Urothelium cell line (cell line): ENCODE measurements around the gene NHLRC4.

ENCODE experiments used
- DNase-seq: peaks from one replicate; pipeline ENCODE4 v3.0.0; 2011; ENCODE audit warnings: low spot score, mixed read lengths
- FAIRE-seq: peaks from 2 replicates; lab custom pipeline; 2011; peaks lifted over from hg19 to GRCh38; lab: Jason Lieb, UNC

NHLRC4 gene

DNA sequence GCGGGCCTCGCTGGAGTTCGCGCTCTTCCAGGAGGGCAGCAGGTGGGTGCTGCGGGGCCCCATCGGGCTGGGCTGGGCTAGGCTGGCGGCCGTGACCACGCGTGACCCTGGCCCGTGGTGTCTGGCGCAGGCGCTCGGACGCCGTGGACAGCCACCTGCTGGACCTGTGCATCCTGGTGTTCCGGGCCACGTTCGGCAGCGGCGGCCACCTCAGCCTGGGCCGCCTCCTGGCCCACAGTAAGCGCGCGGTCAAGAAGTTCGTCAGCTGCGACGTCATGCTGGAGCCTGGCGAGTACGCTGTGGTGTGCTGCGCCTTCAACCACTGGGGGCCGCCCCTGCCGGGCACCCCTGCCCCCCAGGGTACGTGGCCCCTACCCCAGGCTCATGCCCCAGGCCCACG, 14.6 kb upstream of the NHLRC4 start:
- FAIRE-seq (no peak), DNase-seq (no peak)

DNA sequence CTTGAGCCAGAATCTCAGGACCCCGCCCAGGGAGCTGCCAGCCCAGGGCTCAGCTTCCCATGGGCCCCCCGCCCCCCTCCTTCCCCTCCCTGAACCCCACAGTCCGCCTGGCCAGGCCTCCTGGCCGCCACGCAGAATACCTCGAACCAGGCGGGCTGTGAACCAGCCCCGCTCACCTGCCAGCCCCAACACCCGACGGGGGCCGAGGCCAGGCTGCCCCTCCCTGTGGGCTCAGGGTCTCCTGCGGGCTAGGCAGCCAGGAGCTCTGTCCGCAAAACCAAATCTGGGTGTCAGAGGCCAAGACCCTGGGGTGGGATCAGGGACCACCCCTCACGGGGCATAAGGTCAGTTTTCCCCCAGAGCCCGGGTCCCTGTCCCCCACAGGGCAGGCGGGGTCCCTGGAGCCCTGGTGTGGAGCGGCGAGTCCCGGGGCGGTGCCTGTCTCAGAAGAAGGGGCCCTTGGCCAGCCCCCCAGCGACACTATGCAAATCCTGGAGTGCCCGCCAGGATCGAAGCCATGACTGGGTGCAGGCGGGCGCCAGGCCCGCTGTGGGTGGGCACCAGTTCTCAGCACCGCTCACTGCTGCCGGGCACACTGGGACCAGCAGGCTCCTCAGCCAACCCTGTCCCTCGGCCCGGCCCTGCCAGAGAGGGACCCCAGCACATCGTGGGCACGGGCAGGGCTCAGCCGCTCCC, 13.1 kb upstream of the NHLRC4 start:
- DNase-seq: no peak
- FAIRE-seq: no peak

DNA sequence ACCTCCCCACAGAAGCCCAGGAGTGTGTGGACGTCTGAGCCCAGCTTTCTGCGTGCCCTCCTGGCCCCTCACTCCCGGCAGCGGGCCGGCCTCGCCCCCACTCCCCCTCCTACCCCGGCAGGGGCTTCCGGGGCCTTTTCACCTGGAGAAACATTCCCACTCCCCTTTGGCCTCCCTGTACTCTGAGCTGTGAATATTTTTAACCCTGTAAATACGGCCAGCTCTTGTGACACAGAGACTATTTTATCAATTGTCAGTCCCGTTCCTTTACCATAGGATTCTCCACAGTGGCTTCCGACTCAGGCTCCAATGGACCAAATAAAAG, 12.5 kb upstream of the NHLRC4 start:
- FAIRE-seq (no peak), DNase-seq (no peak)

DNA sequence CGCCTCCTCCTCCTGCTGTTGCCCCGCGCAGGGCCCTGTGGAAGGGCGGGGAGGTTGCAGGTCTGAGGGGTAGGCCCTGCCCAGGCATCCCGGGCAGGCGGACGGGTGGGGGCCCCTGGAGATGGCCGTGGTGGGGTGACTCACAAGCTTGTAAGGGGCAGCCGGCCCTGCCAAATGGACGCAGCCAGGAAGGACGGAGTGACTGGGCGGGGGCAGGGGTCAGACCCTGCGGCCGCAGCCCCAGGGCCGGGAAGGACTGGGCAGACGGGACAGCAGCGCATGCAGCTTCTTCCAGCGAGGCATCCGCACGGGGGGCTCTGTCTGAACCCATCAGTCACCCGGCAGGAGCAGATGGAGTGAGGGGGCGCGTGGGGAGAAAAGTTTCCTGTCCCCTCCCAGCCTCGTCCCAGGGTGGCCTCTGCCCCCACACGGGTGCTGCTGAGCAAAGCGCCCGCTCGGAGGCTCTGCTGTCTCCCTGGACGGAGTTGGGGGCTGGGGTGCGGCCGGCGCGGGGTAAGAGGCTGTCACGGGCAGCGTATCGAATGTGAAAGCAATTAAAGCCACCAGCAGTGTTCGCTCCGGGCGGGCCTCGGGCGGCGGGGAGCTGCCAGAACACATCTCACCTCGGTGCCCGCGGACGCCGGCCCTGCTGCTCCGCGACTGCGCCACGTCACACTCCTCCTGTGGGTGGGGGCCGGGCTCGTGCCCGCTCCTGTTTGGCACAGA, 12.0 kb upstream of the NHLRC4 start:
- DNase-seq (no peak), FAIRE-seq (no peak)

DNA sequence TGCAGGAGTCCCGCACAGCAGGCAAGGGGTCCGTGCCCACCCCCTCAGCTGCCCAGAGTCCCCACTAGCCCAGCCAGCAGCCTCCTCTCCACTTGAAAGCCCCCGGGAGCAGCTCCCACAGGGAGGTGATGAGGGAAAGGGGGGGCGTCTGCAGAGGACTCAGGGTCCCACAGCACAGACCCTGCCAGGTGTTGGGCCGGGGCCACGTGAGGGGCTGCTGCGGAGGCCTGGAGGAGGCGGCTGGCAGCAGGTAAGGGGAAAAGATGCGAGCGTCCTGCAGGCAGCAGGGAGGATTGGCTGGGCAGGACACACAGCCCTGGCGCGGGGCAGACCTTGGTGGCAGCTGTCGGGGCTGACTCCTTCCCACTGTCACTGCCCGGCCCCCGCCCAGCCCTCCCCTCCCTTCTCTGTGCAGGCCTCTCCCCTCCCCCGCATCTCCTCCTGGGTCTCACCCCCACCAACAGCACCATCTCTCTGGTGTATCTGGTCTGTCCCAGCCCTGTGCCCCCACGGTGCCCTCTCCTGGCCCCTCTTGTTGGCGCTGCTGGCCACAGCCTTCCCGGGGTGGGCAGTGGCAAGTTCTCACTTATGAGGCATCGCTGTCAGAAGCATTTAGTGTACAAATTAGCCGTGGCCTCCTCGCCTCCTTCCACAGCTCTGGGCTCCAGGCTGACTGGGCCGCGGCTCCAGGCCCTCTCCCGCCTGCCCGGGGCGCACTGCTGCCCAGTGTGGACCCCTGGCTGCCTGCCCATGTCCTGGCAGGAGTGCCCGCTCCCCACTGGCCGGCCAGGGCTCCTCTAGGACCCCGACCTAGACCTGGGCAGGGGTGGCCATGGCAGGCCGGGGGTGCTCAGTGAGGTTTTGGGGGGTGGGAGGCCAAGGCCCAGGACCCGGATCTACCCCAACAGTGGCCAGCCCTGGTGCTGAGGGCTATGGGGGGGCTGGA, 11.0 kb upstream of the NHLRC4 start:
- FAIRE-seq: no peak
- DNase-seq: no peak

DNA sequence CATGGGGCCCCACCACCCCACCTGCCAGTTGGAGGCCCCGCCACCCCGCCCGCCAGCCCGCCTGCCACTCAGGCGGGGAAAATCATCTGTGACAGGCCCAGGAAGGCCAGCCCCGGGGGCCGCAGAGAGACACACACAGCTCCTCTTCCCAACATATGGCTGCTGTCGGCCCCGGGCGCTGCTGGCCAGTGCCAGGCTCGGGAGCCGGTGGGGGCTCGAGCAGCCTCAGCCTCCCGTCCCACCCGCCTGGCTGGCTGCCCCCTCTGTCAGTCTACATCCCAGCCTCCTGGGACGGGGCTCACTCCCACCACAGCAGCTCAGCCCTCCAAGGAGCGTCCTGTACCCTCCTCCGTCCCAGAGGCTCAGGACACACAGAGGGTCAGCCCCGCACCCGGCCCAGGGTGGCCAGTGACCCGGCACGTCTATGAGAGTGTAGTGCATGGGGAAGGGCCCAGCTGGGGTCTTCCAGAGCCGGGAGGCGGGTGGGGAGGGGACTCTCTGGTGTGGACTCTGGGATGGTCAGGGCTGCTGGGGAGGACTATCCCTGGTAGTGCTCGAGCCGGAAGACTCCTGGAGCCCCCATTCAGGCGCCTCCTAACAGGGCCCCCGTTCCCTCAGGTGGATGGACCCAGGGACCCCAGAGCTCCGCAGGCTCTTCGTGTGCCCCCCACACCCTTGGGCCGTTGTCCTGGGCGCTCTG, 10.2 kb upstream of the NHLRC4 start:
- FAIRE-seq: no peak
- no peak for DNase-seq

DNA sequence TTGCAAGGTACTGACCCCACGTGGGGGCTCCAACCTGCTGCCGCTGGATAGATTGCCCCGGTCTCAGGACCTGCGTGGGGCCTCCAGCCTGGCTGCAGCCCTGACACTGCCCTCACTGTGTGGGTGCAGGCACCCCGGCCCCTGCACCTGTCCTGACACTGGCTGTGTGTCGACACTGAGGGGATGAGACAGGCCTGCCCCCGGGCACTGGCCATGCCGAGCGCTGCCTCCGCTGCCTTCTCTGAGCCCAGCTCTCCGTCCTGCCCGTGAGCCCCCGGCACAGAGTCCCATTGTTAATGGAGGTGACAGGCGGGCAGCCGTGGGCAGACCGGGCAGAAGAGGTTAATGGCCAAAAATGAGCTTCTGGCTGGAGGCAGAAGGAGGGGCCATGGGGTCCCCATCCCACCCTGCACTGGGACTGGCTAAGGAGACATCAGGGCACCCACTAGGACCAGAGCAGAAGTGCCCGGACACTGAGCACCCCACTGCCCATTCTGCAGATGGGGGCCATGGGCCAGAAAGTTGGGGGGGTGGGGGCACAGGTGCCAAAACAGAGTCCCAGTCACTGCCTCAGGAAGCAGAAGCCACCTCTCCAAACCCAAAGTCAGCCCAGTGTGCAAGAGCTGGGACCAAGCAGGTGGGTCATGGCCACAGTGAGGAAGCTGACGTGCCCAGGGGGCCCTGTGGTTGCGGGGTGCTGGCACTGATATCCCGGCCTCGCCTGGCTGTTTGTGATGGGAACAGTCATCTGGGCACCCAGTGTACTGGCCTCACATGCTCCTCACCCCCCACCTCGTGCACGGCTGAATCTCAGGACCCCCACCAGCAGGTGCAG, 9.1 kb upstream of the NHLRC4 start:
- FAIRE-seq (no peak), DNase-seq (no peak)

DNA sequence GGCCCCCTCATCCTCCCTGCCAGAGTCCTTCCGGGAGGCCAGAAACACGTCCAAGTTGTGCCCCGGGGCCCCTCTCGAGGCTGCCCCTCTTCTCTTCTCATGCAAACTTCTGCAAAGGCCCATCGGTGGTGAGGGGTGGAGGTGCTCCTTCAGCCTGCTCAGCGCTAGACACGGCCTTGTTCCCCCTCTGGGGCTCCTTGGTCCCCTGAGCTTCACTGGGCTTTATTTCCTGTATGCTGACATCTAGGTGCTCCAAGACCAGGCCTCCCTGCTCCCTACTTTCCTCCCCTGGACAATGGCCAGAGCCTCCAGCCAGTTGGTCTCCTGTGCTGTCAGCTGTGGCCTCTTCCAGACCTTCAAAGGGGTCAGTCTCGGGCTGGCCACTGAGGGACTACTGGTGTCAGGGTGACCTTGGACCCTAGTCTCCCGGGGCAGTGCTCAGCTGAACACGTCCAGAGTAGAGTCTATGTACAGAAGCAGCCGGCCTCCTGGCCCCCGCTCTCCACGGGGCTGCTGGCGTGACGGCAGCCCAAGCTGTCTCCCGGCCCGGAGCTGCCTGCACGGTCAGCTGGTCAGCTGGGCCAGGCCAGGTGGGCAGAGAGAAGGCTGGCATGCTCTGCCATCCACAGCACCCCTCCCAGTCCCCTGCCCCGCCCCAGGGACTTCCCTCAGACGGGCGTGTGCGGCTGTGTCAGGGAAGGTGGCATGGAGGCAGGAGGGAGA, 8.3 kb upstream of the NHLRC4 start:
- DNase-seq: no peak
- FAIRE-seq: no peak

DNA sequence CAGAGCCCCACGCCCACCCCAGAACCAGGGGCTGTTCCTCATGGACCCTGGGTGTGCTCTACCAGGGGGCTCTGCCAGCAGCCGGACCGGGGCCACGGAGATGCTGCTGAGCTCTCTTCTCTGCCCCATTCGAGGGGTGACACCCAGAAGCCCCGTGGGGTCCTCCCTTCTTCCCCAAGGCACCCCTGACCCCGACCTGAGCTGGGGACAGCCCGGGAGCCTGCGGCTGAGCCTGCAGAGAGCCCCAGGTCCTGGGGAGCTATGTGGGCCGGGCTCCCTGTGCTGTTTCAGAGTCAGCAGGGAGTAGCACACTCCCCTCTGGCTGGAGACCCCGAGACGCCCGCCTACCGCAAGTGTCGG, 7.8 kb upstream of the NHLRC4 start:
- DNase-seq: no peak
- no peak for FAIRE-seq

DNA sequence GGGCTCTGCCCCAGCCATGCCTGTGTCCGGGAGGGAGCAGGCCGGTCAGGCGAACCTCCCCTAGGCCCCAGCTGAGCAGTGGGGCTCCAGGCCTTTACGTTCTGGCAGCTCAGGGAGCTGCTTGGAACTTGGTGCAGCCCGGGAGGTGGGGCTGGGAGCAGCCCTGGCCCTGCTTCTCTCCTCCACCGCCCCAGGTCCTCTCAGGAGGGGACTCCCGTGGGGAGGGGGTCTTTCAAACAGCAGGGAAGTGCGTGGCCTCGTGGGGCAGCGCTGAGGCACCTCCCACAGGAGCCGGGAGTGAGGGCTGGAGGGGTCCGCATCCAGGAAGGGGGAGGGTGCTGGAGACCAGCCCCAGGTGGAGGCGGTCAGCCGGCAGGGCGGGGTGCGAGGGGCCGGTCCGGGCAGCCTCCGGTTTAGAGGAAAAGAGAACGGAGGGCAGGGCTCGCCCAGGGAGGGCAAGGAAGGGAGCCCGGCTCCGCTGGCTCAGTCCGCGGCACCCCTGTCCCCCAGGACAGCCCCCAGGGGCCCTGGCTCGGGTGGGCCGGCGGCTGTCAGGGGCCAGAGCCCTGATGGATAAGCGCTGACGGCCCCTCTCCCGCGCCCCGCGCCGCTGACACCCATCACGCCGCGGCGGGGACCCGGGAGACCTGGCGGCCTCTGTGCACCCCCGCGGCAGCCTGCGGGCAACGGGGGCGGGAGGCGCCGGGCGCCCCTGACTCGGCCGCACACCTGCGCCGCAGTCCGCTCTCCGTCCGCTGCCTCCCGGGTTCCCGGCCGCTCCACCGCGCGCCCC, 7.2 kb upstream of the NHLRC4 start:
- FAIRE-seq (no peak), DNase-seq (no peak)

DNA sequence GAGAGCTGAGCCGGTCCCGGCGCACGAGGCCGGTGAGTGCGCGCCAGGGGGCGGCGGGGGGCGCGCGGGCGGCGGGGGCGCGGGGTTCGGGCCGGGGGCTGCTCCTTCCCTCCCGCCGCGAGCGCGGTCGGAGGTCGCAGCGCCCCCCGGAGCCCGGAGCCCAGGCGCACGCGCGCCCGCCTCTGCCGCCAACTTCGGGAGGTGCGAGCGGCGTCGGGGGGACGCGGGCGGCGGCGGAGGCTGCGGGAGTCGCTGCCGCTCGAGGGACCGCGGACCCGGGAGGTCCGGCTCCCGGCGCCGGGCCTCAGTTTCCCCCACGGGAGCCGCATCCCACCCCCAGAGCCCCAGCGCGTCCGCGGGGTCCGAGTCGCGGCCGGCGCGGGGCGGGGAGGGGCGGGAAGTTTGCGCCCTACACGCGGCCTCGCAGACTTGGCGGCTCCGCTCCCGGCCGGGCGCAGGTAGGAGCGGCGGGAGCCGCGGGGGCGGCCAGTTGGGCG, 6.6 kb upstream of the NHLRC4 start, which contains the start of gene PRR35:
TSS of gene PRR35 (plus strand) at position 191 of the 497 bp plus-strand sequence. CDS start 2,901 bp downstream, outside the sequence.
- FAIRE-seq (no peak), DNase-seq (no peak)

DNA sequence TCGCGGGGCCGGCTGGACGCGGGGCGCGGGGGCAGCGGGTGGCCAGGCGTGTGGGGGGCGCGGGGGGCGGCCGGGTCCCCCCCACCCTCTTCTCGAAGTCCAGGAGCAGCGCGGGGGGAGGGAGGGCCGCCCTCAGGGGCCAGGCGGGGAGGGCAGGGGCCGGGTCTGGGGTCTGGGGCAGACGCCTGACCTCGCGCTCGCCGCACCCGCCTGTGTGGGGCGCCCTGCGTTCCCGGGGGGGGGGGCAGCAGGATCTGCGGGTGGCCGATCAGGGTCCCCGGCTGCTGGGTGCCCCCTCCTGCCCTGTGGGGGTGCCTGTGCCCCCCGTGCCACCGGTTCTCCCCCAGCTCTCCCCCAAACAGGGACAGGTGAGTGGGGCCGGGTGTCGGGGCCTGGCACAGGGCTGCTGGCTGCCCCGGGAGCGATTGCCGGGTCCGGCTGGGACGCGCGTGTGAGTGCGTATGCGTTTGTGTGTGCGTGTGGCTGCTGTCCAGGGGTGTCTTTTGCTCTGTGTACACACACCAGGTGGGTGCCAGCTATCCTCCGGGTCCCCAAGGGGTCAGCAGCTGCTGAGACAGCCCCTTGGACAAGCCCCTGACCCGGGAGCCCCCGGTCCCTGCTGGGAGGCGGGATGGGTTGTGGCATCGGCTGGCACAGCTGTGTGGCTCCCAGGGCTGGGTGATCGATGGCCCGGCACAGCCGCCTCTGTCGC, 5.9 kb upstream of the NHLRC4 start:
- no peak for DNase-seq
- FAIRE-seq: no peak

DNA sequence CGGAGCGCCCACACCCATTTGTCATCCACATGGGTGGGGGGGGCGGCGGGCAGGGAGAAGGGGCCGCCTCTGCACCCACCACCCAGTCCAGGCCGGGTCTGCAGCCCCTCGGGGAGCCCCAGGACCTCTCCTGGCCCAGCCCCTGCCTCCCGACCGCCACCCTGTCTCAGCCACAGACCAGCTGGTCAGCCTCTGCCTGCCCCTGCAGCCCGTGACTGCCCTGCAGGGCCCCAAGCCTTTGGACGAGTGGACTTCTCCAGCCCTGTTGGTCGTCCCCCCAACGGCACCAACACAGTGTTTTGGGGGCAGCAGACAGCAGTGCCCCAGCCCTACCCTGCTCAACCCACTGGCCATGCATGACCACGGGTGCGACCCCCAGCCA, 5.4 kb upstream of the NHLRC4 start:
- FAIRE-seq: no peak
- no peak for DNase-seq

DNA sequence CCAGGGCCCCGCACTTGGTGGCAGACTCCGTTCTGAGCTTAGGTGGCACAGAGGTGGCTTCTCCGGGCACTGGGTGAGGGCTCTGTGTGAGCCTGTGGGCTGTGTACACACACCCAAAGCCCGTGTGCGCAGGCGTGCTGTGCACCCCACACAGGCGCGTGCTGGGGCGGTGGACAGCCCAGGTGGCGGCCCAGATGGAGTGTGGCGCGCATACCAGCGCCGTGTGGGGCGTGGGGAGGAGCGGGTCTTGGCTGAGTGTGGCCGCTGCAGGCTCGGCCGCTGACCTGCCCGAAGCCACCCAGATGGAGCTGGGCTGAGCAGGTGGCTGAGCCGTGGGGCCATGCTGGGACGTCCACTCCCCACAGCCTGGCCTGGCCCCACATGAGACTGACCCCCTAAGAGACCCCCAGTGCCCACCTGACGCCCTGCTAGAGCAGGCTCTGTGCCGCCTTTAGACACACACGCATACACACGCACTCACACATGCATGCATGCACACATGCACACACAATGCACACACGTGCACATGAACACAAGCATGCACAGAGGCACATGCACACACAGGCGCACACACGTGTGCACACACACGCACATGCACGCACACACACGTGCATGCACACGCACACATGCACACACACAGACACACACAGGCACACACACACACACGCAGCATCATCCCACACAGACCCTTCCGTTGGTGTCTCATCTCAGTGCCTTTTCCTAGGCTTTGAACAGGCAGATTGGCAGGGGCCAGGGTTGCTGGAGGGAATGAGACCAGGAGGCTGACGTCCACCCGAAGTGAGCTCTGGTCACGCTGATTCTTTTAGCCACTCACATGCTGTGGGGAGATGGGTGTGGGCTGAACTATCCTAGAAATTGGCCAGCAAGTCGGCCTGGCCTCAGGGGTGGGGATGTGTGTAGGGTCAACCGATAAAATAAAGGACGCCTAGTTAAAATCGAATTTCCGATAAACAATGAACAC, 4.6 kb upstream of the NHLRC4 start:
- peak; percentile 68 for FAIRE-seq

DNA sequence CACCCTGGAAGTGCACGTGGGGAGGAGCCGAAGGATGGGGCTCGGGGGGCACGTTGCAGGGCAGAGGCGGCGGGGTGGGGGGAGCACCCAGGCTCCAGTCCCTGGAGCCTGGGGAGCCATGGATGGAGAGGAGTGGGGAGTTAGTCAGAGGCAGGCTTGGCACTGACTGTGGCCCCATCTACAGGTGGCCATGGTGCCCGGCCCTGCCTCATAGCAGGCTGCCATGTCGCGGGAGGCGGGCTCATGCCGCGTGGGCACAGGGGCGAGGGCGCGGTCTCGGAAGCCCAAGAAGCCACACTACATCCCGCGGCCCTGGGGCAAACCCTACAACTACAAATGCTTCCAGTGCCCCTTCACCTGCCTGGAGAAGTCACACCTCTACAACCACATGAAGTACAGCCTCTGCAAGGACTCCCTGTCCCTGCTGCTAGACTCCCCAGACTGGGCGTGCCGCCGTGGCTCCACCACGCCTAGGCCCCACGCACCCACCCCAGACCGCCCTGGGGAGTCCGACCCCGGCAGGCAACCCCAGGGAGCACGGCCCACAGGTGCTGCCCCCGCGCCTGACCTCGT, 3.6 kb upstream of the NHLRC4 start:
- no peak for FAIRE-seq

More for the DNA sequence above, 4.6 kb upstream of the NHLRC4 start:
- no peak for DNase-seq

DNA sequence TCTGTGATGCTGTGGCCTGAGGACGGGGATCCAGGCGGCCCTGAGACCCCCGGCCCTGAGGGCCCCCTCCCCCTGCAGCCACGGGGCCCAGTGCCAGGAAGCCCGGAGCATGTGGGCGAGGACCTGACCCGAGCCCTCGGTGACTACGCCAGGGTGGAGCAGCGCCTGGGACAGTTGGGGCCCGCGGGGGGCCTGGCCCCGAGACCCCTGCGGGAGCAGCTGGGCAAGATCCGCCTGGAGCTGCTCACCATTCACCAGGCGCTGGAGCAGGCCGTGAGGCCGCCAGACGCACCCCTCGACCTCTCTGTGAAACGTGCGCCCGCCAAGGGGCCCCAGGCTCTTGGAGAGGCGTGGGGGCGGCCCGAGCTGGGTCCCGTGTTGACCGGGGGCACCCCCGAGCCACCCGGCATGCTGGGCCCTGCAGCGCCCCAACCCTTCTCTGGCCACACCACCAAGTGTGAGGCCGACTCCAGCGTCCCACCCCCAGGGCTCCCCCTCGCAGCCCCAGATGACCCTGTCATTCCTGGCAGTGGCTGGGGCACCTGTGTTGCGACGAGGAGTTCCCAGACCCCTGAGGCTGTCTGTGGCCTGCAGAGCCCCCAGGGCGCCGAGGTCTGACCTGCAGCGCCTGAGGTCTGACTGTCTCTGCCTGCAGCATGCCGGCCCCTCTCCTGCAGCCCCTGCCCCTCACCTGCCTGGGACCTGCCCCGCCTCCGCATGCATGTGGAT, 2.0 kb upstream of the NHLRC4 start:
- no peak for DNase-seq
- no peak for FAIRE-seq

More for the DNA sequence above, 3.6 kb upstream of the NHLRC4 start:
- DNase-seq: no peak
